HepG2 (cell line): ENCODE results near the gene ANAPC1. TPM values are rescaled to one million over a fixed set of nuclear protein-coding genes. Genes with fewer than 3 reads are reported as not detected.

Experiments used
- ASH2L ChIP-seq: fragments of 300-600, 200-600 bp; sonication (generic); IDR thresholded peaks from 2 replicates; pipeline ENCODE4 v1.7.0; 2017; ENCODE audit warnings: low read depth, mild to moderate bottlenecking, moderate library complexity, mixed read lengths, low read length; ENCODE audit not compliant: insufficient read length
- EHMT2 ChIP-seq: fragments of 200-600 bp; sonication (generic); IDR thresholded peaks from 2 replicates; pipeline ENCODE4 v1.7.0; 2017; ENCODE audit warnings: antibody characterized with exemption, low read depth, low read length, borderline replicate concordance
- JDP2 ChIP-seq: sonication (generic); formaldehyde crosslinking; IDR thresholded peaks from 2 replicates; pipeline ENCODE4 v1.8.1; 2022; ENCODE audit warnings: missing genetic modification reagents, borderline replicate concordance
- KDM3A ChIP-seq: IDR thresholded peaks from 2 replicates; pipeline ENCODE4 v1.6.1; 2018; ENCODE audit warnings: low read depth, missing compliant biosample characterization
- MAFF ChIP-seq: IDR thresholded peaks from 2 replicates; pipeline ENCODE4 v1.6.1; 2011; ENCODE audit warnings: low read depth, low read length, improper control_type of control experiment
- MZF1 ChIP-seq: sonication (generic); formaldehyde crosslinking; IDR thresholded peaks from 2 replicates; pipeline ENCODE4 v1.8.1; 2023; ENCODE audit warnings: mild to moderate bottlenecking, missing genetic modification reagents, borderline replicate concordance
- NBN ChIP-seq: fragments of 450-650 bp; conservative IDR thresholded peaks from 2 replicates; pipeline ENCODE4 v1.6.1; 2017
- NFE2 ChIP-seq: sonication (generic); formaldehyde crosslinking; IDR thresholded peaks from 2 replicates; pipeline ENCODE4 v1.4.0; 2020; ENCODE audit warnings: missing genetic modification reagents
- RARA ChIP-seq: IDR thresholded peaks from 2 replicates; pipeline ENCODE4 v1.6.1; 2016; ENCODE audit warnings: missing genetic modification reagents, missing compliant biosample characterization
- RARG ChIP-seq: sonication (generic); formaldehyde crosslinking; IDR thresholded peaks from 2 replicates; pipeline ENCODE4 v1.4.0; 2020; ENCODE audit warnings: low read depth, mild to moderate bottlenecking, missing genetic modification reagents
- STAG1 ChIP-seq: sonication (generic); formaldehyde crosslinking; IDR thresholded peaks from 2 replicates; pipeline ENCODE4 v1.4.0; 2020; ENCODE audit warnings: missing genetic modification reagents
- ZFX ChIP-seq: sonication (generic); formaldehyde crosslinking; IDR thresholded peaks from 2 replicates; pipeline ENCODE4 v1.4.0; 2020; ENCODE audit warnings: mild to moderate bottlenecking, low read depth, missing genetic modification reagents, moderate library complexity
- ZKSCAN1 ChIP-seq: fragments of 150-350 bp; IDR thresholded peaks from 2 replicates; pipeline ENCODE4 v1.6.1; 2014; ENCODE audit warnings: low read length
- ZNF160 ChIP-seq: sonication (generic); formaldehyde crosslinking; IDR thresholded peaks from 2 replicates; pipeline ENCODE4 v1.8.0; 2022; ENCODE audit warnings: mild to moderate bottlenecking, inconsistent platforms, missing genetic modification reagents
- ZNF180 ChIP-seq: sonication (generic); formaldehyde crosslinking; IDR thresholded peaks from 2 replicates; pipeline ENCODE4 v1.4.0; 2020; ENCODE audit warnings: low read depth, missing genetic modification reagents, borderline replicate concordance
- ZNF207 ChIP-seq: fragments of 450-650 bp; IDR thresholded peaks from 2 replicates; pipeline ENCODE4 v1.6.1; 2016; ENCODE audit warnings: antibody characterized with exemption, borderline replicate concordance
- ZNF235 ChIP-seq: sonication (generic); formaldehyde crosslinking; IDR thresholded peaks from 2 replicates; pipeline ENCODE4 v1.8.1; 2023; ENCODE audit warnings: mild to moderate bottlenecking, missing genetic modification reagents, borderline replicate concordance
- ZNF550 ChIP-seq: sonication (generic); formaldehyde crosslinking; IDR thresholded peaks from 2 replicates; pipeline ENCODE4 v1.4.0; 2020; ENCODE audit warnings: mild to moderate bottlenecking, missing genetic modification reagents, borderline replicate concordance
- ZNF564 ChIP-seq: sonication (generic); formaldehyde crosslinking; IDR thresholded peaks from 2 replicates; pipeline ENCODE4 v1.8.1; 2023; ENCODE audit warnings: mild to moderate bottlenecking, missing genetic modification reagents
- polyA plus RNA-seq, 8 experiments: library from polyadenylated mRNA; depleted of rRNA in 3 of 8; stranded (reverse) in 7 of 8; unstranded in 1 of 8; fragments of >200 nt; fragmentation: Illumina TruSeq in 4 of 8; extraction: Trizol in 4 of 8; gene quantifications; 2 replicates each; pipeline versions ENCODE4 v1.2.1 to v1.2.3, GENCODE V29; 2011 to 2016; ENCODE audit warnings: low read depth in 4 of 8, missing spikeins in 1 of 8, mixed read lengths in 1 of 8; ENCODE audit not compliant: insufficient read depth in 1 of 8
- total RNA-seq, 5 experiments: library from RNA; depleted of rRNA; stranded (reverse); fragments of >200 nt; fragmentation: Illumina TruSeq; extraction: Trizol; gene quantifications; 2 replicates each; pipeline ENCODE4 v1.2.3, GENCODE V29; 2016; ENCODE audit warnings: low read depth in 1 of 5
- TF ChIP-seq, protein P1 (sequence below): sonication (generic); formaldehyde crosslinking; IDR thresholded peaks from 2 replicates; pipeline ENCODE4 v1.5.0; 2020; ENCODE audit warnings: mild to moderate bottlenecking, missing genetic modification reagents
- TF ChIP-seq, protein P2 (sequence below): sonication (generic); formaldehyde crosslinking; IDR thresholded peaks from 2 replicates; pipeline ENCODE4 v1.5.0; 2020; ENCODE audit warnings: mild to moderate bottlenecking, missing genetic modification reagents, borderline replicate concordance
- TF ChIP-seq, protein P3 (sequence below): sonication (generic); formaldehyde crosslinking; IDR thresholded peaks from 2 replicates; pipeline ENCODE4 v1.4.0; 2020; ENCODE audit warnings: missing genetic modification reagents

ANAPC1 gene
- total and polyA plus RNA-seq, 2 of the 13 experiments (the other 11 are each of a cell fraction or from before 2014, with no cell fraction given): 50.0 to 89.7 TPM

DNA sequence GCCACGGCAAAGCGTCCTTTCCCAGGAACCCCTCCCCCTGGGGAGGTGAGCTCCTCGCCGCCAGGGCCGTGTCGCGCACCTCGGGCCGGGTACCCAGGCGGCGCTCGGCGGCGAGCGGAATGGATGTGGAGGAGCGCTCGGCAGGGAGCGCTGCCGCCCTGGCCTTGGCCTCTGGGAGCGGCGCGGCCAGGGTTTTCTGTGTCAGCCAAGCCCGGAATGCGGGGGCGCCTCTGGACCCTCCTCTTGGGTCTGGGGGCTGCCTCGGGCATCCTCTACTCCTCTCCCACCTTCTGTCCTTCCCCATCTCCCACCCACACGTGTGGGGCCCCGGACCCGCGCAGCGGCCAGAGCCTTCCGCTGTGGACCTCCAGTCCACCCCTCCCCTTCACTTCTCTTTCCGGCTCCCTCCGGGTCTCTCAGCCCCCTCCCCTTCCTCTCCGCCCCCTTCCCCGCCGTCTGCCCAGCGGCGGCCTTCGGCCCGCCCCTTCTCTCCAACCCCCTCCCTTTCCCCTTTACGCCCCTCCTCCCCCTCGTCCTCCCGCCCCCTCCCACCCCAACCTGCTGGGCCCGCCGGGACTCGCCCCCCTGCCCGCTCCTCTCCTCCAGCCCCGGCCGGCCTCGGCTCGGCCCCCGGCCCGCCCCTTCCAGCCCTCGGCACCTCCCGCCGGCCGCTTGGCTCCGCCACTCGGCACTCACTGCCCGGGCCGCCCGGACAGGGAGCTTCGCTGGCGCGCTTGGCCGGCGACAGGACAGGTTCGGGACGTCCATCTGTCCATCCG, 14.1 kb upstream of the ANAPC1 start, which contains the start of gene MERTK (continued):
- TF ChIP-seq, protein P1, sequence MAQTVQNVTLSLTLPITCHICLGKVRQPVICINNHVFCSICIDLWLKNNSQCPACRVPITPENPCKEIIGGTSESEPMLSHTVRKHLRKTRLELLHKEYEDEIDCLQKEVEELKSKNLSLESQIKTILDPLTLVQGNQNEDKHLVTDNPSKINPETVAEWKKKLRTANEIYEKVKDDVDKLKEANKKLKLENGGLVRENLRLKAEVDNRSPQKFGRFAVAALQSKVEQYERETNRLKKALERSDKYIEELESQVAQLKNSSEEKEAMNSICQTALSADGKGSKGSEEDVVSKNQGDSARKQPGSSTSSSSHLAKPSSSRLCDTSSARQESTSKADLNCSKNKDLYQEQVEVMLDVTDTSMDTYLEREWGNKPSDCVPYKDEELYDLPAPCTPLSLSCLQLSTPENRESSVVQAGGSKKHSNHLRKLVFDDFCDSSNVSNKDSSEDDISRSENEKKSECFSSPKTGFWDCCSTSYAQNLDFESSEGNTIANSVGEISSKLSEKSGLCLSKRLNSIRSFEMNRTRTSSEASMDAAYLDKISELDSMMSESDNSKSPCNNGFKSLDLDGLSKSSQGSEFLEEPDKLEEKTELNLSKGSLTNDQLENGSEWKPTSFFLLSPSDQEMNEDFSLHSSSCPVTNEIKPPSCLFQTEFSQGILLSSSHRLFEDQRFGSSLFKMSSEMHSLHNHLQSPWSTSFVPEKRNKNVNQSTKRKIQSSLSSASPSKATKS (CRISPR knock-in tag): no peak
- TF ChIP-seq ASH2L (peak; percentile 75), ZNF550 (CRISPR knock-in tag) (0 out of 2 replicates have a peak, but pooled peaks have one; percentile 92), RARA (CRISPR knock-in tag) (peak; percentile 74), MZF1 (CRISPR knock-in tag) (no peak), RARG (CRISPR knock-in tag) (no peak), JDP2 (CRISPR knock-in tag) (no peak; the same call in 1 of the 2 replicates), EHMT2 (no peak), NFE2 (no peak), ZKSCAN1 (no peak), ZNF207 (no peak), ZNF235 (CRISPR knock-in tag) (no peak), NBN (no peak), ZNF180 (CRISPR knock-in tag) (peak; percentile 40; the same call in 1 of the 2 replicates), ZNF564 (CRISPR knock-in tag) (peak; percentile 10; the same call in 1 of the 2 replicates), MAFF (no peak), ZNF160 (CRISPR knock-in tag) (no peak), STAG1 (CRISPR knock-in tag) (peak; percentile 86), ZFX (CRISPR knock-in tag) (peak; percentile 89), KDM3A (CRISPR knock-in tag) (peak; percentile 90; the same call in 1 of the 2 replicates)
- TF ChIP-seq, protein P2, sequence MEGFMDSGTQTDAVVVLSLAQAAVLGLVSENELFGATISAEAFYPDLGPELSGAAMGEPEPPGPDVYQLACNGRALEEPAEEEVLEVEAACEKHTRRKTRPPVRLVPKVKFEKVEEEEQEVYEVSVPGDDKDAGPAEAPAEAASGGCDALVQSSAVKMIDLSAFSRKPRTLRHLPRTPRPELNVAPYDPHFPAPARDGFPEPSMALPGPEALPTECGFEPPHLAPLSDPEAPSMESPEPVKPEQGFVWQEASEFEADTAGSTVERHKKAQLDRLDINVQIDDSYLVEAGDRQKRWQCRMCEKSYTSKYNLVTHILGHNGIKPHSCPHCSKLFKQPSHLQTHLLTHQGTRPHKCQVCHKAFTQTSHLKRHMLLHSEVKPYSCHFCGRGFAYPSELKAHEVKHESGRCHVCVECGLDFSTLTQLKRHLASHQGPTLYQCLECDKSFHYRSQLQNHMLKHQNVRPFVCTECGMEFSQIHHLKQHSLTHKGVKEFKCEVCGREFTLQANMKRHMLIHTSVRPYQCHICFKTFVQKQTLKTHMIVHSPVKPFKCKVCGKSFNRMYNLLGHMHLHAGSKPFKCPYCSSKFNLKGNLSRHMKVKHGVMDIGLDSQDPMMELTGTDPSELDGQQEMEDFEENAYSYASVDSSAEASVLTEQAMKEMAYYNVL: peak; percentile 87; the same call in 1 of the 2 replicates
- TF ChIP-seq, protein P3, sequence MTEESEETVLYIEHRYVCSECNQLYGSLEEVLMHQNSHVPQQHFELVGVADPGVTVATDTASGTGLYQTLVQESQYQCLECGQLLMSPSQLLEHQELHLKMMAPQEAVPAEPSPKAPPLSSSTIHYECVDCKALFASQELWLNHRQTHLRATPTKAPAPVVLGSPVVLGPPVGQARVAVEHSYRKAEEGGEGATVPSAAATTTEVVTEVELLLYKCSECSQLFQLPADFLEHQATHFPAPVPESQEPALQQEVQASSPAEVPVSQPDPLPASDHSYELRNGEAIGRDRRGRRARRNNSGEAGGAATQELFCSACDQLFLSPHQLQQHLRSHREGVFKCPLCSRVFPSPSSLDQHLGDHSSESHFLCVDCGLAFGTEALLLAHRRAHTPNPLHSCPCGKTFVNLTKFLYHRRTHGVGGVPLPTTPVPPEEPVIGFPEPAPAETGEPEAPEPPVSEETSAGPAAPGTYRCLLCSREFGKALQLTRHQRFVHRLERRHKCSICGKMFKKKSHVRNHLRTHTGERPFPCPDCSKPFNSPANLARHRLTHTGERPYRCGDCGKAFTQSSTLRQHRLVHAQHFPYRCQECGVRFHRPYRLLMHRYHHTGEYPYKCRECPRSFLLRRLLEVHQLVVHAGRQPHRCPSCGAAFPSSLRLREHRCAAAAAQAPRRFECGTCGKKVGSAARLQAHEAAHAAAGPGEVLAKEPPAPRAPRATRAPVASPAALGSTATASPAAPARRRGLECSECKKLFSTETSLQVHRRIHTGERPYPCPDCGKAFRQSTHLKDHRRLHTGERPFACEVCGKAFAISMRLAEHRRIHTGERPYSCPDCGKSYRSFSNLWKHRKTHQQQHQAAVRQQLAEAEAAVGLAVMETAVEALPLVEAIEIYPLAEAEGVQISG (CRISPR knock-in tag): peak; percentile 81
